Cerebellar cortex (tissue), 1 donor: ENCODE results near the gene BLCAP.
A peak's percentile ranks its signal among the peaks of the same experiment; 100 is the strongest.

ENCODE experiments used
- DNase-seq: peaks from one replicate; pipeline ENCODE4 v3.0.0-alpha.2; 2015; ENCODE audit warnings: low spot score

Gene BLCAP

GRCh38 chr20:37529214-37529967 is 1.7 kb upstream of the BLCAP start:
- no peak for DNase-seq

GRCh38 chr20:37528446-37529213 is 954 bp upstream of the BLCAP start:
- no peak for DNase-seq

- no peak for DNase-seq
Measured at GRCh38 chr20:37526839-37527637, 638 bp downstream of the BLCAP start.

GRCh38 chr20:37526238-37526838 is 1.3 kb downstream of the BLCAP start:
- DNase-seq = no peak

GRCh38 chr20:37525810-37526209 is 1.9 kb downstream of the BLCAP start:
- DNase-seq = no peak

- no peak for DNase-seq
Measured at GRCh38 chr20:37524859-37525708, 2.6 kb downstream of the BLCAP start.

GRCh38 chr20:37523911-37524700 is 3.6 kb downstream of the BLCAP start:
- no peak for DNase-seq

DNA sequence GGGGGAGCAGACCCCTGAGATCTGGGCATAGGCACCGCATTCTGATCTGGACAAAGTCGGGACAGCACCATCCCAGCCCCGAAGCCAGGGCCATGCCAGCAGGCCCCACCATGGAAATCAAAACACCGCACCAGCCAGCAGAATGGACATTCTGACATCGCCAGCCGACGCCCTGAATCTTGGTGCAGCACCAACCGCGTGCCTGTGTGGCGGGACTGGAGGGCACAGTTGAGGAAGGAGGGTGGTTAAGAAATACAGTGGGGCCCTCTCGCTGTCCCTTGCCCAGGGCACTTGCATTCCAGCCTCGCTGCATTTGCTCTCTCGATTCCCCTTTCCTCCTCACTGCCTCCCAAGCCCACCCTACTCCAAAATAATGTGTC is 4.7 kb downstream of the BLCAP start:
- DNase-seq = no peak

DNA sequence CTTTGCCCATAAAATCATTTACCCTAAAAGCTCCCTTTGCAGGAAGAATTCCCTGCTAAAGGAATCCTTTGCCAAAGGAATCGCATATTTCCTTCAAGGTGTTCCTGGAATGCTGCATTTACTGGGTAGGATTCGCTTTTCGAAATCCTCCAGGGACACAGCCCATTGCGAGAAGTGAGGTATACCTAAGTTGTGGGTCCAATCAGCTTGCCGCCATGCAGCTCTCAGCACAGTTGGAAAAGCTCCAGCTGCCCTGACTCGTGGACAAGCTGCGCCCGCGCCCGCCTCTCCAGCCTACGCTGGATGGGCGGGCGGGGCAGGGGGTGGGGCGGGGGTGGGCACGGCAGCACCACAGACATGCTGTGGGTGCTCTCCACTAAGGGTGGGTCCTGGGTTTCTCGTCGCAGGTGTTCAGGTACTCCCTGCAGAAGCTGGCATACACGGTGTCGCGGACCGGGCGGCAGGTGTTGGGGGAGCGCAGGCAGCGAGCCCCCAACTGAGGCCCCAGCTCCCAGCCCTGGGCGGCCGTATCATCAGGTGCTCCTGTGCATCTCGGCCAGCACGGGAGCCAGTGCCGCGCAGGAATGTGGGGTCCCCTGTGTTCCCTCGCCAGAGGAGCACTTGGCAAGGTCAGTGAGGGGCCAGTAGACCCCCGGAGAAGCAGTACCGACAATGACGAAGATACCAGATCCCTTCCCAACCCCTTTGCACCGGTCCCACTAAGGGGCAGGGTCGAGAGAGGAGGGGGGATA is 5.2 kb downstream of the BLCAP start:
- DNase-seq = peak; percentile 62

DNA sequence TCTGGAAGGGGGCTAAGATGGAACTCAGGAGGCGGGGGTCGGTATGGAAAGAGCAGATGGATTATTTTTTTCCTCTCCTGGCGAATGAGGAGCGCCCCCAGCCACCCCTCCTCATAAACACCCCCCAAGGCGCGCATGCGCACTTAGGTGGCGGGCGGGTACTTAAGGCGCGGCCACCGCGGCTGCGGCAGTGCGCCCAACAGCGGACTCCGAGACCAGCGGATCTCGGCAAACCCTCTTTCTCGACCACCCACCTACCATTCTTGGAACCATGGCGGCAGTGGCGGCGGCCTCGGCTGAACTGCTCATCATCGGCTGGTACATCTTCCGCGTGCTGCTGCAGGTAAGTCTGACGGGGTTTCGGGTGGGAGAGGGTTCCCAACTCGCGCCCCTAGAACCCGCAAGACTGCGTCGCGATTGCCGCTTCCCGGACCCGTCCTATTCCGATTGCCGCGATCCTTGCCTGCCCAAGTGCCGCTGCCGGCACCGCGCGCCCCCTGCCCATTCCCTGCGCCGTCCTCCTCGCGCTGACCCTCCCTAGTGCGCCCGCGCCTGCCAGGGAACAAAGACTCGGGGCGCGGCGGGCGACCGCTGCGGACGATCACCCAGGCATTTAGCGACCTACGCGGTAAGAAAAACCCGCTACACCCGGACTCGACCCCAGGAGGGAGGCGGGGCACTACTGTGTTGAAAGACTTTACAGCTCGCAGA is 6.5 kb downstream of the BLCAP start, which contains the start of gene NNAT:
Gene NNAT, plus strand, starts transcription at position 190 of the 711 bp plus-strand sequence. Its CDS starts 82 bp downstream, at position 272.
- peak; percentile 44 for DNase-seq

DNA sequence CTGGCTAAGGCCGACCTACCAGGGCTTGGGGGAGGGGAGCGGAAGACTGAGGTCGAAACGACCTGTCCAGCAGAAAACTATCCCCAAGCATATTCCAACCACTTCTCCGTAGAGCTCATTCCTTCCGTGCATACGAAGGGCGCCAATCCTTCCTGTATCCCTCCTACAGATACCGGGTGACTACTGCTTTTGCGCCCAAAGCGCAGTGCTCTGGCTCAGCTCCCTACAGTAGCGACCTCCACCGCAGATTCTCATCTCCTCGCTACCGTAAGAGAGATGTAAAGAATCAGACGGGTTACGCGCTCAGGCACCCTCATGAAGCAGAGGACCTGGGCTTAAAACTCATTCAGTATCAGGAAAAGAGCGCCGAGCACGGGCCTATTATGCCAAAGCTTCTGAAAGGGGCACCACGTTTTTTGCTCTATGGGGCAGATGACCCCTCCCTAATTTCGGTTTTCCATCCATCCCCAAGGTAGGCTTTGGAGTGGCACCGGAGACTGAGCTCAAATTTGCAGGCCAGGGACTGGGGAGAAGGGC is 7.2 kb downstream of the BLCAP start:
- no peak for DNase-seq

- DNase-seq = no peak
Measured at GRCh38 chr20:37519508-37520418, 7.9 kb downstream of the BLCAP start.

DNA sequence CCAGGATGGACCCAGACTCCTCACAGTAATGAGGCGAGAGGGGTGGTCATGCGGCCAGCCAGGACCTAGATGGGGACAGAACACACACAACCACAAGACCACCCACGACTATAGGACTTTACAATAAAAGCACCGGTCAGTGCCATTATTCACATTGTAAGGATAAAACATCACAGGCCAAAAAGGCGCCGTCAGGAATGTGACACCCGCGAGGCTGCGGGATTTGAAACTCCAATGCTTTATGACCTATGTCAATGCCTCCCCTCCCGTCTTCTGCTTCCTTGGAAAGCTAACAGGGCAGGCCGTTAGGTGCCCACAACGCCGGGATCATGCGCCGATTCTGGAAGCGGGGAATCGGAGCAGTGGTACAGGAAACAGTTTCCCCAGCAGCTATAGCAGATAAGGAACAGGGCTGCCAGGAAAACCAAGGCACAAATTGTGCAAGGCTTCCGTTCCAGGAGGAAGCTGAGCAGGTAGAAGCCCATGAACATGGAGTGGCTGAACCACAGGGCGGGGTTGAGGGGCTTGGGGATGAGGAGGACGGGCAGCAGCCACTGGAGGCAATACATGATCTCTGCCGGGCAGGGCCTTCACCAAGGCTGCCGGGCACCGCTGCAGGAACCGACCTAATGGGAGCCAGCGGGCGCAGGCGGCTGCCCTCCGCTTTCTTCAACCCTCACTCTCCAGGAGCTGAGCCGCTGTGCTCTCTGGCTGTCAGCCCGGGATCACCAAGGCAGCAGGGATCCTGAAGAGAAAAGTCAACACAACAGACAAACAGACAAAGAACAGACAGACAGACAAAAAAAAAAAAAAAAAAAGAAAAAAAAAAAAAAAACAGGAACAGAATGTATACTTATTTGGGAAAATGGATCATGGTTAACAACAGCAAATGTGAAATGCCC is 8.8 kb downstream of the BLCAP start:
- no peak for DNase-seq

DNA sequence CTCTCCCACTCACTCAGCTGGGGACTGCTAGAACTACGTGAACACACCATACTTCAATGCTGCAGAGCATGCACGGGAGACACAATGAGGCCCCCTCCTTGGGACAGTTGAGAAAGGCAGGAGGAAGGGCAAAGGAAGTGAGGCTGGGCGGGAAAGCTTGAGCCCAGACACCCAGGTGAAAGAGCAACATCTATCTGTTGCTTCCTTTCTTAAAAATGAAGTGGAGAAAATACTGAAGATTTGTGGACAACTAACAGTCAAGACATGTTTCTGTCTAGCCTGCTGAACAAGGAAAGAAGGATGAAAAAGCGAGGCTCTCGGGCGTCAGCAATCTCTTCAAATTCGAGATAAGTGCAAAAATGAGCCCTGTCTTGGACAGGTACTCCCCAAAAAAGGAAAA is 9.6 kb downstream of the BLCAP start:
- no peak for DNase-seq

DNA sequence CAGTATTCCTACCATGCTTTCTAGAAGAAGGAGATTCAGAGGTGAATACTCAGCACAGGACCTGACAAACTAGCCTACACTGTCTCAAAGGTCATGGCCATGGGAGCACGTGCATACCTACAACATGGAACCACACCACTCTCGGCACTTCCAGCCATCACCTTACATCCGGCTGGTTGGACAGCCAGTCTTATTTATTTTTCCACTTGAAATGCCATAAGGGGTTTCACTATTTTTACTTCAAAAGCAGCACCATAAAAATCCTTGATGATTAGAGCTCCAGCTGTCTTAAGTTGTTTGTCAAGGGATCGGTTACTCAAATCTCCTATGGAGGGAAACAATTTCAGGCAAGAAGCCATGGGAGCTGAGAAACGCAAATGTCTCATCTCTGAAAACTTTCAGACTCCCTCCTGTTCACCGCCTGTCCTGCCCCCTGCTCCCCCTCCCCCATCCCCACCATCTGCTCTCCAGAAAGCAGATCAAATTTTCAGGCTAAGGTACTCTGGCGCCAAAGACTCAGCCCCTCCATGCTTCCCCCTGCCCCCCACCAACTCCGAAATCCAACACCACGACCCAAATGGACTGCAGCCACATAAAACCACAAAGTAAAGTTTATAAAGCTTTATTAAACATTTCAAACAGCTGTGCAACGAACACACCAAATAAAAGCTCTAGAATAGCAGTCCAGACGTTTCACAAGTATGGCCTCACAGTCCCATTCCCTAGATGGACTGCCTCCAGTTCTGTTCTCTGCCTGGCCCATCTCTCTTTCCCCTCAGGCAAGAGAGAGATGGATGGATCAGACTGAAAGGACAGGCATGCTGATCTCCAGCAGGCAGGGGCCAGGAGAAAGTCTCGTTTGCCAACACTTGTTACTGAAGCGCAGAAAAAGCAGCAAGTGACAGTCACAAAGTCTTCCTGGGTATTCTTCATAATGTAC is 10.6 kb downstream of the BLCAP start:
- no peak for DNase-seq
